ENCODE results near the gene SLC26A6. TPM values are rescaled to one million over a fixed set of nuclear protein-coding genes. Genes with fewer than 3 reads are reported as not detected.

The SLC26A6 gene
- total and polyA plus RNA-seq, 2 of the 13 experiments (the other 11 are each of a cell fraction or from before 2014, with no cell fraction given) = 40.7 to 184 TPM

DNA sequence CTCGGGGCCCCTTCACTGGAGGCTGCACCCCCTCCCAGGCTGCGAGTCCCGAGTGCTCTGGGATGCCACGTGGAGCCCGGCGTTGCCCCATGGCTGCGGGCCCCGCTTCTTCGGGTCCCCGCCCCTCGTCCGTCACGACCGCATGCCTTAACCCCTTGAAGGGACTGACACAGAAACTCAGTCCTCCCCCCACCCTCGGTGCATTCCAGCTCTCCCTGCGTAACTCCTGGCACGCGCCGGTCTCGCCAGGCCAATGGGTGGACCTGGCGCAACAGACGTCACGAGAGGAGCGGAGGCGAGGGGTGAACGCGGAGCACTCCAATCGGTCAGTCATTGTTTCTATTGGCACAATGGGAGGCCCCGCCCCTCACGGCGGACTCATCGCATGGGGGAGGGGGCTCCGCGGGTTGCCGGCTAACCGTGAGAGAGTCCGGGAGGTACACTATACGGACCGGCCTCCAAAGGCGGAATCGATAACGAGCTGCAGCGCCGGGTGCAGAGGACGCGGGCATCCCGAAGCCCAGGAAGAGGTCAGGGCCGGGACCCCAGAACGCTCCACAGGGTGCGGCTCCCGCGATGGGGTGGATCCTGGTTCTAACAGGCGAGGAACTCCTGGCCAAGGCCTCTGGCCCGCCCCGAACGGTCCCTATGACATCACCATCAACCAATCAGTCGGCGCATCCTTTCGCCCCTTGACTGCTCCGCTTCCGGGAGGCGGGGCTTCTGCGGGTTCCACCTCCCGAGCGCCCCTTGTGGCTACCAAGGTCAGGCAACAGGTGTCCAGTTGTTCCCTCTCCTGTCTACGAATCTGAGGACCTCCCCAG lies 28.4 kb upstream of the SLC26A6 start (continued):
- TF ChIP-seq ZNF235 (CRISPR knock-in tag; IDR thresholded peaks at IDR 0.05; ENCODE audit: borderline replicate concordance) (no peak), ZNF446 (CRISPR knock-in tag; IDR thresholded peaks at IDR 0.05) (no peak), ZNF3 (CRISPR knock-in tag; IDR thresholded peaks at IDR 0.05) (no peak), ASH2L (IDR thresholded peaks at IDR 0.05; ENCODE audit: insufficient read length, low read depth, low read length) (peak; percentile 77), KIAA2018 (CRISPR knock-in tag; IDR thresholded peaks at IDR 0.05; ENCODE audit: borderline replicate concordance) (no peak), DMAP1 (CRISPR knock-in tag; IDR thresholded peaks at IDR 0.05) (peak; percentile 93; the same call in 1 of the 2 replicates), CHD4 (IDR thresholded peaks at IDR 0.05; ENCODE audit: borderline replicate concordance, low read length) (peak; percentile 39; the same call in 1 of the 2 replicates), RNF2 (conservative IDR thresholded peaks at IDR 0.05; ENCODE audit: low read depth) (peak; percentile 65), ZNF766 (CRISPR knock-in tag; IDR thresholded peaks at IDR 0.05; ENCODE audit: borderline replicate concordance) (no peak), ETV5 (CRISPR knock-in tag; IDR thresholded peaks at IDR 0.05; ENCODE audit: borderline replicate concordance) (peak; percentile 76), ZNF281 (CRISPR knock-in tag; IDR thresholded peaks at IDR 0.05; ENCODE audit: borderline replicate concordance) (peak; percentile 93), SP1 (IDR thresholded peaks at IDR 0.05) (no peak), SP1 (CRISPR knock-in tag; IDR thresholded peaks at IDR 0.05) (peak; percentile 68), U2AF2 (IDR thresholded peaks at IDR 0.05; ENCODE audit: low read depth, low read length) (no peak), HMGA1 (CRISPR knock-in tag; conservative IDR thresholded peaks at IDR 0.05) (no peak), MIER3 (CRISPR knock-in tag; IDR thresholded peaks at IDR 0.05; ENCODE audit: borderline replicate concordance) (no peak)
- TF ChIP-seq, protein P1, sequence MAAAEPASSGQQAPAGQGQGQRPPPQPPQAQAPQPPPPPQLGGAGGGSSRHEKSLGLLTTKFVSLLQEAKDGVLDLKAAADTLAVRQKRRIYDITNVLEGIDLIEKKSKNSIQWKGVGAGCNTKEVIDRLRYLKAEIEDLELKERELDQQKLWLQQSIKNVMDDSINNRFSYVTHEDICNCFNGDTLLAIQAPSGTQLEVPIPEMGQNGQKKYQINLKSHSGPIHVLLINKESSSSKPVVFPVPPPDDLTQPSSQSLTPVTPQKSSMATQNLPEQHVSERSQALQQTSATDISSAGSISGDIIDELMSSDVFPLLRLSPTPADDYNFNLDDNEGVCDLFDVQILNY (CRISPR knock-in tag; conservative IDR thresholded peaks at IDR 0.05) = no peak

Data from HepG2 (cell line).